Measurements from ENCODE around the gene STK38. TPM values are rescaled to one million over a fixed set of nuclear protein-coding genes. Genes with fewer than 3 reads are reported as not detected.

Gene STK38
- total RNA-seq, 4 donors from 2014 or later = 23.0 to 33.8 (median 27.0) TPM

GRCh38 chr6:36478051-36478526, 69.2 kb downstream of the STK38 start:
- DNase-seq (ENCODE audit: low spot score in 2 of 2) = no peak
- WGBS = 82% methylated on average over 2 of the region's 2 CpGs

GRCh38 chr6:36469946-36470345, 77.3 kb downstream of the STK38 start:
- no peak for DNase-seq (ENCODE audit: low spot score in 2 of 2)
- Histone ChIP-seq H3K9me3 (no peaks in the 10 kb centered on the region), H3K36me3 (peaks cover 37% of the 10 kb centered on the region), H3K27me3 (no peaks in the 10 kb centered on the region), H3K27ac (no peak overlapping the region), H3K4me1 (peaks cover 9% of the 10 kb centered on the region), H3K4me3 (no peak overlapping the region)
- no peak for TF ChIP-seq EP300 (IDR thresholded peaks at IDR 0.05)
- TF ChIP-seq POLR2AphosphoS5 (IDR thresholded peaks at IDR 0.05) = no peak
- TF ChIP-seq POLR2A (IDR thresholded peaks at IDR 0.05) = no peak
- TF ChIP-seq CTCF (IDR thresholded peaks at IDR 0.05) = no peak
- 87% methylated on average over 3 of the region's 3 CpGs for WGBS

More at GRCh38 chr6:36478051-36478526, 69.2 kb downstream of the STK38 start:
- Histone ChIP-seq H3K27ac (no peak overlapping the region), H3K9me3 (no peaks in the 10 kb centered on the region), H3K4me3 (no peak overlapping the region), H3K27me3 (no peaks in the 10 kb centered on the region), H3K36me3 (peaks cover 36% of the 10 kb centered on the region), H3K4me1 (peaks cover 15% of the 10 kb centered on the region)
- no peak for TF ChIP-seq CTCF (IDR thresholded peaks at IDR 0.05)

- peaks cover 16% of the 10 kb centered on the region for H3K4me1 ChIP-seq
- TF ChIP-seq POLR2AphosphoS5 (IDR thresholded peaks at IDR 0.05) (no peak), CTCF (IDR thresholded peaks at IDR 0.05) (no peak), POLR2A (IDR thresholded peaks at IDR 0.05) (no peak), EP300 (IDR thresholded peaks at IDR 0.05) (no peak)
- no peak overlapping the region for H3K4me3 ChIP-seq
- WGBS = 87% methylated on average over 6 of the region's 6 CpGs
- no peaks in the 10 kb centered on the region for H3K27me3 ChIP-seq
- no peak overlapping the region for H3K27ac ChIP-seq
- no peaks in the 10 kb centered on the region for H3K9me3 ChIP-seq
- peaks cover 37% of the 10 kb centered on the region for H3K36me3 ChIP-seq
- no peak for DNase-seq (ENCODE audit: low spot score in 2 of 2)
Measured at GRCh38 chr6:36469148-36469661, 78.1 kb downstream of the STK38 start.

- peaks cover 18% of the 10 kb centered on the region for H3K4me1 ChIP-seq
- H3K9me3 ChIP-seq = no peaks in the 10 kb centered on the region
- no peak overlapping the region for H3K4me3 ChIP-seq
- no peak overlapping the region for H3K27ac ChIP-seq
- H3K27me3 ChIP-seq = no peaks in the 10 kb centered on the region
- TF ChIP-seq POLR2A (IDR thresholded peaks at IDR 0.05) (no peak), EP300 (IDR thresholded peaks at IDR 0.05) (no peak)
- WGBS = 99% methylated on average over 3 of the region's 3 CpGs
- H3K36me3 ChIP-seq = peaks cover 22% of the 10 kb centered on the region
- DNase-seq (ENCODE audit: low spot score in 2 of 2) = no peak
Measured at GRCh38 chr6:36467625-36468024, 79.7 kb downstream of the STK38 start.

GRCh38 chr6:36464233-36464632, 83.0 kb downstream of the STK38 start:
- TF ChIP-seq EP300 (IDR thresholded peaks at IDR 0.05) = no peak
- TF ChIP-seq POLR2A (IDR thresholded peaks at IDR 0.05) = no peak
- no peak for TF ChIP-seq CTCF (IDR thresholded peaks at IDR 0.05)
- no peak for TF ChIP-seq POLR2AphosphoS5 (IDR thresholded peaks at IDR 0.05)
- H3K4me1 ChIP-seq = peaks cover 18% of the 10 kb centered on the region
- H3K27ac ChIP-seq = no peak overlapping the region
- no peak overlapping the region for H3K4me3 ChIP-seq
- H3K27me3 ChIP-seq = no peaks in the 10 kb centered on the region
- no peak for DNase-seq (ENCODE audit: low spot score in 2 of 2)
- no peaks in the 10 kb centered on the region for H3K36me3 ChIP-seq
- H3K9me3 ChIP-seq = no peaks in the 10 kb centered on the region
- WGBS = 90% methylated on average over 1 of the region's 1 CpG

- no peak overlapping the region for H3K27ac ChIP-seq
- H3K27me3 ChIP-seq = no peaks in the 10 kb centered on the region
- H3K4me1 ChIP-seq = peaks cover 12% of the 10 kb centered on the region
- 50% methylated on average over 1 of the region's 1 CpG for WGBS
- no peaks in the 10 kb centered on the region for H3K9me3 ChIP-seq
- no peak for DNase-seq (ENCODE audit: low spot score in 2 of 2)
- TF ChIP-seq CTCF (IDR thresholded peaks at IDR 0.05) = no peak
- TF ChIP-seq POLR2A (IDR thresholded peaks at IDR 0.05) = no peak
- TF ChIP-seq EP300 (IDR thresholded peaks at IDR 0.05) = no peak
- no peak for TF ChIP-seq POLR2AphosphoS5 (IDR thresholded peaks at IDR 0.05)
- H3K36me3 ChIP-seq = no peaks in the 10 kb centered on the region
- H3K4me3 ChIP-seq = no peak overlapping the region
Measured at GRCh38 chr6:36463676-36464075, 83.6 kb downstream of the STK38 start.
